HG02763 (cell line): Measurements from ENCODE around the gene OAS1.
"Not testable (repeated sequence)": the region's sequence is repeated elsewhere in the genome, so short reads cannot be mapped to it uniquely, and the experiment has no call there.

ENCODE experiments used
- ATAC-seq: cut with Tn5 transposase; IDR thresholded peaks from one replicate; pipeline ENCODE4 v1.9.1; 2021; ENCODE audit warnings: mild to moderate bottlenecking, moderate library complexity; ENCODE audit not compliant: unreplicated experiment

OAS1 gene

DNA sequence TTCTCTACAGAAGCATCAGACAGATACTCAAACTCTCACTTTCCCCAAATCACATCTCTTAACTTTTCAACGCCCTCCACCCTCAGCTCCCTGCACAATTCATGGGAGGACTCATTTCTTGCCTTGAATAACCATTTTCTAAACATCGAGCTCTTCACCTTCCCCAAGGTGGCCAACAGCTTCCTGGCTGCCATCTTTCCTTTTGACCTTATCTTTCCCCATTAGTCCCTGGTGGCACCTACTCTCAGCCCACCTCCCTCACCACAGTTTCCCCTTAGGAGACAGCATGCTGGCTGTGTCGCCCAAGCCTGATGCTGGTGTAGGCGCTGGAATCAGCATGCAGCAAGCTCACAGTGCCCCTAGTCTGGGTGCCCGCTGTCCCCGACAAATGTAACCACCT is 8.4 kb upstream of the OAS1 start:
- ATAC-seq, result no peak

DNA sequence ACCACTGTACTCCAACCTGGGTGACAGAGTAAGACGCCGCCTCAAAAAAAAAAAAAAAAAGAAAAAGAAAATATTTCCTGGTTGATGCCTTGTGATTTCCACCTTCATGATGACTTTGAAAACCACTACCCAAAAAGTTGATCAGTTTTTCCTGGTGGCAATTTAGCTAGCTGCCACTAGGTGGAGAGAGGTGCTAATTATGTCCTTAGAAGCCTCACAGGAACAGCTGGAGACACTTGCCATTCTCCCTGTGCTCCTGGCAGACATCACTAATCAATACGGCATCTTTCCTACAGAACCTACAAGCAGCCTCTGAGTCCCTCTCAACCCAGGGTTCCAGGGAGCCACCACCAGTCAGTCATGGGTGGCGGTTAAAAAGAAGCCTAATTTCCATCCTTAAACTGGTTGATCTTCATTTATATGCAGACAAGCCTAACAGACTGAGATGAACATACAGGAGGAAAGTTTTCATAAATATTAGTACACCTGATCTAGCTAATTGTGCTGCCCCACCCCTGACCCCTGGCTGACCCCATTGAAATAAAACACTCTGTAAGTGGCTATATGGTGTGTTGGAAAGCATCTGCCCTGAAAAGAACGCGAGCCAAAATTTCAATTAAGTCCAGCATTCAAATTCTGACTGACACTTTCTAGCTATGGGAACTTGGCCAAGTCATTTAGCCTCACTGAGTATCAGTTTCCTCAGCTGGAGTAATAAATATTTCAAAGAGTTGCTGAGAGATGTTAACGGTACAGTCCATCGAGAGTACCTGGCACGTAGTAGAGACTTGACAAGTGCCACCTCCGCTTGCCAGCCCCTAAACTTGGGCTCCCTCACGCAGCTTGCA is 6.2 kb upstream of the OAS1 start:
- no peak for ATAC-seq

DNA sequence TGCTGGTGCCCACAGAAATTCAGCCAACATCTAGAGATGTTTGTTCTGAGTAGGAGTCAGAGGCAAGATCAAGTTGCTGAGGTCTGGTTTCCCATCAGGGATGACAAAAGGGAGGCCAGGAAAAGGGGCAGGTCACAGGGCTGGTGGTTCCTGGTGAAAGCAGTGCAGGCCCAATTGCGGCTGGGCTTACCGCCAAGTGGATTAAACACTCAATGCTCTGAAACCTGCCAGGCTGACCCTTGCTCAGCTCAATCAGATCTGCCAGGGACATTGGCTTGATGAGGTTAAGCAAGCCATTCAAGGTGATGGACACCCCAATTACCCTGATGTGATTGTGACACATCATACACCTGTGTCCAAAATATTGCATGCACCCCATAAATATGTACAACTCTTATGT is 5.5 kb upstream of the OAS1 start:
- no peak for ATAC-seq

DNA sequence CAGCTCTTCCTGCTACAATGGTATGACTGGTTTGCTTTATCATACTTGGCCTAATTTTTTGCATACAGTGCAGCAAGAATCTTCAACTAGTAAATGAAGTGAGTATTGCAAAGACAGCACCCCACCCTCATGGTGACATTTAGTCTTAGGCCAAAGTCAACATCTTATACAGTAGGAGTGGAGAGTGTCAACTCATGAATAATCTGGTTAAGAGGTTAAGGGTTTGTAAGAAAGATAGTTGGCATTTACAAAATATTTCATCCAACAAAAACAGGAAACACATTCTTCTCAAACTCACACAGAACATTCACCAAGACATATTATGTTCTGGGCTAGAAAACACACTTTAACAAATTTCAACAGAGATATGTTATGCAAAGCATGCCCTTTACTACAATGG is 2.2 kb upstream of the OAS1 start:
- no peak for ATAC-seq

DNA sequence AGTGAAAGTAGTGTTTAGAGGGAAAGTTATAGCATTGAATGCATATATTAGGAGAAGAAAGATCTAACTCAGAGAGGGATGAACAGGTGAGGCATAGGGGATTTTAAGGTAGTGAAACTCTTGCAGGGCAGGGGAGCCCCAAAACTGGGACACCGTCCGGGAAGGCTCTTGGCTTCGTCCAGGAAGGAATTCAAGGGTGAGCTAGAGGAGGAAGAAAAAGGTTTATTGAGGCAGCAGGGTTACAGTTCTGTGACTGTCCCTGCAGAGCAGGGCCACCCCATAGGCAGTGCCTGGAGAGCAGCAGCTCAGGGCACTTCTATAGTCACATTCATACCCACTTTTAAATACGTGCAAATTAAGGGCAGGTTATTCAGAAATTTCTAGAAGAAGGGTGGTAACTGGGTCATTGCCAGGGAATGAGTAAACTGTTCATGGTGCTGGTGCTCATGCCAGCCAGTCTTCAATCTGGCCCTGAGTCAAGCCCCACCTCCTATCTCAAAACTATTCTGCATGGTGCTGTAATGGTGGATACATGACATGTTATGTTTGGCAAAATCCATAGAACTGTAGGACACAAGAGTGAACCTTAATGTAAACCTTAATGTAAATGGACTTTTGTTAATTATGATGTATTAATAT is 1.2 kb upstream of the OAS1 start:
- ATAC-seq, result no peak

DNA sequence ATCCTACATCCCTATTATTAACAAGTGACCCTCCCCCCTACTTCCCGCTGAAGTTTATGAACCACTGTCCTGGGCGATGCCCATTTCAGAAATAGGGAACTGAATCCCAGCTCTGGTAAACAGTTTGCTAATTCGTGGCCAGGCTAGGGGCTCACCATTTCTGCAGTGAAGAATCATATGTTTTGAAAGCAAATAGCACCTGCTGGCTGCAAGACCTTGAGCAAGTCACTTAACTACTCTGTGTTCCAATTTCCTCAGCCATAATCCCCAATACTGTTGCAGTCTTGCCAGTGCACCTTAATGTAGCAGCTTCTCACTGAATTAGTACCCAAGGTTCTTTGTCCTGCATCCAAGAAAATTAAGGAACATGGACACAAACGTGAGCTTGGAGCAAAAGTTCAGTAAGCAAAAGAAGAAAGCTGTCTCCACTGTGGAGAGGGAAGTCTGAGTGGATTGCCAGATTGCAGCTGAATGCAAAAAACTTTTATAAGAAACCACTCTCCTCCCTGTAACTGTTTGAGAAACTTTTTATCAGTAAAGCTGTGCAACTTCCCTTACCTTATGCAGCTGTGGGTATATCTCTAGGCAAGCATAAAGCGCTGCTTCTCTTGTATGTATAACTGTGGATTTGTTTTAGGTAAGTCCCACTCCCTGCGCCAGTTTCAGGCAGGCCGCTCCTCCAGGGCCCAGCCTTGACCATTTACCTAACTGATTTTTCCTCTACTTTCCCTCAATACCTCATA is 824 bp downstream of the OAS1 start:
- ATAC-seq, result no peak

DNA sequence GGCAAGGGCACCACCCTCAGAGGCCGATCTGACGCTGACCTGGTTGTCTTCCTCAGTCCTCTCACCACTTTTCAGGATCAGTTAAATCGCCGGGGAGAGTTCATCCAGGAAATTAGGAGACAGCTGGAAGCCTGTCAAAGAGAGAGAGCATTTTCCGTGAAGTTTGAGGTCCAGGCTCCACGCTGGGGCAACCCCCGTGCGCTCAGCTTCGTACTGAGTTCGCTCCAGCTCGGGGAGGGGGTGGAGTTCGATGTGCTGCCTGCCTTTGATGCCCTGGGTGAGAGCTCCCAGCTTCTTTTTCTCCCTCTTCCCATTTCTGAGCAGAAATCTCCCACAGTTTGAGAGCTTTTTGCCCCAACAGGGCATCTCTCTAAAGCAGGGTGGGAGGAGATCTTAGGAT is 1.8 kb downstream of the OAS1 start:
- no peak for ATAC-seq

DNA sequence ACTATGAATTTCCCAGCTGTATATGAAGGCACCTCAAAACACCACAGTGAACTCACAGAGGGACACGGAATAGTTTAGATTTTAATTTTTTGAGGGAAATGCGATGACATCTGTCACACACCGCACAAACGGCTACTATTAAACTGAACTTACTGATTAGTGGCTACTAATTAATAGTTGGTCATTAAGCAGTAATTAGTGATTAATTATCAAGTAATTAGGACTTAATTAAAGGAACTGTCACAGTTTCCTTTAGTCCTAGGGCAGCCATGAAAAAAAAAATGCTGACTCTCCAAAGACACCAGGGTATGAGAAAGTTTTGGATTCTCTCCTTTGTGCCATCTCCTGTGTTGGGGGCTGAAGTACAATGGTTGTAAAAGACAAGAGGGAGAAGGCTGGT is 2.9 kb downstream of the OAS1 start:
- ATAC-seq, result no peak

DNA sequence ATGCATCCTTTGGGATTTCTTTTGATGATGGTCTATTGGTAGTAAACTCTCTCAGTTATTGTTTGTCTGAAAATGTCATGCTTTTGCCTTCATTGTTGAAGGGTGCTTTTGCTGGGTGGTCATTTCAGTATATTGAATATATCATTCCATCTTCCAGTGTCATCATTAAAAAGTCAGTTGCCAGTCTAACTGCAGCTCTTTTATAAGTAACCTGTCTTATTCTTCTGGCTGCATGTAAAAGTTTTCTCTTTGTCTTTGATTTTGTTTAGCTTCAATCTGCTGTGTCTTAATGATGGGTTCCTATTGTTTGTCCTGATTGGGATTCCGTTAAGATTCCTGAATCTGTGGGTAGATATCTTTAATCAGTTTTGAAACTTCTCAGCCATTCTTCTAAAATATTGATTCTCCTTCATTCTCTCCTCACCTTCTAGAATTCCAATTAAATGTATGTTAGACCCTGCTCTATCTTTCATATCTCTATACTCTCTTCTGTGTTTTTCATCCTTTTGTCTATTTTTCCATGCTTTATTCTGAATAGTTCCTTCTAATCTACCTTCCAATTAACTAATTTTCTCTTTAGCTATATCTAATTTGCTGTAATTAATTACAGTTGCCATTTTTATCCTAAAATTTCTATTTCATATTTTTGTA is 6.4 kb downstream of the OAS1 start:
- no peak for ATAC-seq

DNA sequence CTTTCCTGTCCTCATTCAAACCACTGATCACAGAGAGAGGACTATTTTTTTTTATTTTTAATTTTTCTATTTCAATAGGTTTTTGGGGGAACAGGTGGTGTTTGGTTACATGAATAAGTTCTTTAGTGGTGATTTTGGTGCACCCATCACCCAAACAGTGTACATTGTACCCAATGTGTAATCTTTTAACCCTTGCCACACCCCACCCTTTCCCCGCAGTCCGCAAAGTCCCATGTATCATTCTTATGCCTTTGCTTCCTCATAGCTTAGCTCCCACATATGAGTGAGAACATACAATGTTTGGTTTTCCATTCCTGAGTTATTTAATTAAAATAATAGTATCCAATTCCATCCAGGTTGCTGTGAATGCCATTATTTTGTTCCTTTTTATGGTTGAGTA is 7.1 kb downstream of the OAS1 start:
- not testable (repeated sequence) for ATAC-seq

DNA sequence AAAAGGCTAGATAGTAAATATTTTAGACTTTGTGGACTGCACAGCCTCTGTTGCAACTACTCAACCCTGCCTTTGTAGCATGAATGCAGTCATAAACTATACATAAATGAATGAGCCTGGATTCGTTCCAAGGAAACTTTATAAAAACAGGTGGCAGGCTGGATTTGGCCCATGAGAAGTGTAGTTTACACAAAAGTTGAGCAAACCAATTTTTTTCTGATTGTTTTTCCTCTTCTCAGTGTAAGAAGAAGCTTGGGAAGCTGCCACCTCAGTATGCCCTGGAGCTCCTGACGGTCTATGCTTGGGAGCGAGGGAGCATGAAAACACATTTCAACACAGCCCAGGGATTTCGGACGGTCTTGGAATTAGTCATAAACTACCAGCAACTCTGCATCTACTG is 9.5 kb downstream of the OAS1 start:
- no peak for ATAC-seq

DNA sequence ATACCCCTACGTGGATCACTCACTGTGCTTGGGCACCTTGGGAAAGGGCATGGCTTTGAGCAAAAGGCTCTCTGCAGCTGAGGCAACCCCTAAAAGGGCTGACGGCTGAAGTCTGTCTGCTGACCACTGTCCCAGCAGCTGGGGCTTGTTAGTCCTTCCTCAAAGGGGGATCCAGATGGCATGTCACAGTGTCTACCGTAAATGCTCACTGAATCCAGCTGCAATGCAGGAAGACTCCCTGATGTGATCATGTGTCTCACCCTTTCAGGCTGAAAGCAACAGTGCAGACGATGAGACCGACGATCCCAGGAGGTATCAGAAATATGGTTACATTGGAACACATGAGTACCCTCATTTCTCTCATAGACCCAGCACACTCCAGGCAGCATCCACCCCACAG is 12.4 kb downstream of the OAS1 start:
- ATAC-seq, result no peak

DNA sequence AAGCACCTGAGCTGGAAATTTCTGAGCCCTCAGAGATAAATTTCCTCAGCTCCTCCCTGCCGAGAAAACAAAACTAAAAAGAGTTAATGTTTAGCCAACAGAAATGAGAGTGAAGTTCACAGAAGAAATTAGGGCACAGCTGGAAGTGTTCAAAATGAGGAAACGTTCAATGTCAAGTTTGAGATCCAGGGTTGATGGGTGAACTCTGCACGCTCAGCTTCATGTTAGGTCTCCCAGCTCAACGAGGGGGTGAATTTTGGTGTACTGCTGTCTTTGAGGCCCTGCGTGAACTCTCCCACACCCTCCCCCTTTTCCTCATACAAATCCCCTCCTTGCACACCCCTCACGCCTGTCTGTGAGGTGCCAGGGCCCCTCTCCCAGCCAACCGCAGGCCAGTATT is 18.2 kb downstream of the OAS1 start:
- peak; percentile 65 for ATAC-seq

DNA sequence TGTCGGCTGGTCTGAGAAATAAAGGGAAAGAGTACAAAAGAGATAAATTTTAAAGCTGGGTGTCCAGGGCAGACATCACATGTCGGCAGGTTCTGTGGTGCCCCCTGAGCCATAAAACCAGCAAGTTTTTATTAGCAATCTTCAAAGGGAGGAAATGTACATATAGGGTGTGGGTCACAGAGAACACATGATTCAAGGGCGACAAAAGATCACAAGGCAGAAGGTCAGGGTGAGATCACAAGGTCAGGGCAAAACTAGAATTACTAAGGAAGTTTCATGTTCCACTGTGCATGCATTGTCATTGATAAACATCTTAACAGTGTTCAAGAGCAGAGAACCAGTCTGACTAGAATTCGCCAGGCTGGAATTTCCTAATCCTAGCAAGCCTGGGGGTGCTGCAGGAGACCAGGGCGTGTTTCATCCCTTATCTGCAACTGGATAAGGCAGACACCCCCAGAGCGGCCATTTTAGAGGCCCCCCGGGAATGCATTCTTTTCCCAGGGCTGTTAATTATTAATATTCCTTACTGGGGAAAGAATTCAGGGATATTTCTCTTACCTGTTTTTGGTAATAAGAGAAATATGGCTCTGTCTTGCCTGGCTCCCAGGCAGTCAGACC is 19.8 kb downstream of the OAS1 start:
- not testable (repeated sequence) for ATAC-seq

DNA sequence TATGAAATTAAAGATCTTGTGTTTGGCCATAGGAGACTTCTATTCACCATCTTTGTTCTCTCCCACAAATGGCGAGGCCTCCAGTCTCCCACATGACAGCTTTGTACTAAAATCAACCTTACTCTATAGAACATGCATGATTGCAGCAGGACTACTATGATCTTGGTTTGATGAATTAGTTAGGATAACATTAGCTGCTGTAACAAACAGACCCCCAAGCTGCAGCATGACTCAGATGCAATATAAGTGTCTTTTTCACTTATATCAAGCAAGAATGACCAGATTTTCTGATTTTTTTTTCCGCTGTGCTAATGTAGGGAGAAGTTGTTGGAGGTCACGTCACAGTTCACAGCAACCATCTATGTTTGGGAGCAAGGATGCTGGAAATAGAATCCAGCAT is 20.7 kb downstream of the OAS1 start:
- ATAC-seq, result no peak

DNA sequence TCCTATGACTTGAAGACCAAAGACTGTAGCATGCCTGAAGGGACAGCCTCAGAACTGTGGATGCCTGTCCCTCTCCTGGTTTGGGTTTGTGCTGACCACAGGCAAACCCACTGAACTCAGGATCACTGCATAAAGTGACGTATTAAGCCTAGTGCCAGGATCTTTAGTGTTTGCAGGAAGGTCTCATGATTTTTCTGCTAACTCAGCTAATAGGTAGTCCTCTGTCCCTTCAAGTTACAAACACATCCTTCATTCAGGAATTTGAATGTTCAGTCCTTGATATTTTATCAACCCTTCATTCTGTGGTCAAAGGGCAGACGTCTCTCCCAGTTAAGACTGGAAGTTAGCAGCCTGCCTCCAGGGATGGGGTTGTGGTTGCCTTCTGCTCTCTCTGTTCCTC is 21.2 kb downstream of the OAS1 start:
- ATAC-seq, result no peak

DNA sequence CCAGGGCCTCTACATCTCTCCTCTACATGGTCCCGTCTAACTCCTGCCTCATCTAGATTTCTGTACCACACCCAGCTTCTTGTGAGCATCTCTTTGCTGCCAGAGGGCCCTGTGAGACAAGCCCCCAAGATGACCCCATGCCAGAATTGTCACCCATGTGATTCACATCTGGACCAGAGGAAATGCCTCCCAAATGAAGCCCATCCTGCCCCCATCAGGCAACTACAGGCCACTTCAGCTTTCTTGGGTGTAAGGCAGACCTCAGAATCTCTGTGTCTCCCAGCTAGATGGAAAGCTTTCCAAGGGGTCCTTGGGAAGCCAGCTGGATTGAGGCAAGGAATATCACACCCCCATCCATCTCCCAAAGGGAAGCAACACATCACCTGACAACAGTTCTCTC is 22.2 kb downstream of the OAS1 start:
- ATAC-seq, result no peak

DNA sequence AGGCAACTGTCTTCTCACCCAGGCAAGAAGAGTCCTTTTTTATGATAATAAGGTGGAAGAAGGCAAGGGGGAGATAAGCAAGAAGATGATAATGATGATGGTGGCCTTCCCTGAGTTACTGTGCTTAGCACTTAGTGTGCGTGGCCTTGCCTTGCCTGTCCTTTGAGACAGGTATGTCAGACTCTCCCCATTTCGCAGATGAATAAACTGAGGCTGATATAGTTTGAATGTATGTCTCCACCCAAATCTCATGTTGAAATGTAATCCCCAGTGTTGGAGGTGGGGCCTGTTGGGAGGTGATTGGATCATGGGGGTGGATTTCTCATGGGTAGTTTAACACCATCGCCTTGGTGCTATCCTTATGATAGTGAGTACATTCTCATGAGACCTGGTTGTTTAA is 23.0 kb downstream of the OAS1 start:
- no peak for ATAC-seq

DNA sequence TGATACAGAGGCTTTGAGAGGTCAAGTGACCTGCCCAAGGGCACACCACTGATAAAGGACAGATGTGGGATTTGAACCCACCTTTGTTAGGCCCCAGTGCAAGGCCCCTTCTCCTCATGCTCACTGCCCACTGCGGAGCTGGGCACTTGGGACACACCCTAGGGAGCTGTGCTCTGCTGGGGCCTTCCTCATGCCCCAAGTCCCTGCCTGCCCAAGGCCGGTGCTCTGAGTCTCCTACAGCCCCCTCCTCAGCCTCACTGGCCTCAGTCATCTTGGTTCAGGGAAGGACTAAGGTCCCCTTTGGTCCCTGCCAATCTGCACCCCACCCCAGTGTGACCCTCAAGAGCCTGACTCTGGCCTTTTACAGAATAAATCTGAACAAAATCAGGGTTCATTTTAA is 23.6 kb downstream of the OAS1 start:
- ATAC-seq, result no peak

DNA sequence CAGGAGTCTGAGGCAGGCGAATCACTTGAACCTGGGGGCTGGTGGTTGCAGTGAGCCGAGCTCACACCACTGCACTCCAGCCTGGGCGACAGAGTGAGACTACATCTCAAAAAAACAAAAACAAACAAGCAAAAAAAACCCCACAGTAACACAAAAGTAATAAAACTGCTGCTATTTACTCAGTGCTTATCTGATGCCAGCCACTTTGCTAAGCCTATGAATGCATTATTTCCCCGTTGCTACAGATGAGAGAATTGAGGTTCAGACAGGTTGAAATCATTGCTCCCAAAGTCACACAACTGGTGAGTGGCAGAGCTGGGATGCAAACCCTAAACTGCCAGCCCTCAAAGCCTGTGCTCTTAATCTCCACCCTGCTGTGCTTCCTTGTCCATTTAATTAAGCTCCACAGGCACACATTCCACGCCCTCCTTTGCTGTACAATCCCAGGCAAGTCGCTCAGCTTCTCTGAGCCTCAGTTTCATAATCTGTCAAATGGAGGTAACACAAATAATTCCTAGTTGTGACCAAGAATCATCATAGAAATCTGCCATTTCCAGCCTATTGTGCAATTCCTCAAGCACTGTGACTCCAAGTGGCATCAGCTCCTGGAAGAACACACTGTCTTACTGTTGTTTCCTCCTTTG is 25.8 kb downstream of the OAS1 start:
- ATAC-seq, result no peak

DNA sequence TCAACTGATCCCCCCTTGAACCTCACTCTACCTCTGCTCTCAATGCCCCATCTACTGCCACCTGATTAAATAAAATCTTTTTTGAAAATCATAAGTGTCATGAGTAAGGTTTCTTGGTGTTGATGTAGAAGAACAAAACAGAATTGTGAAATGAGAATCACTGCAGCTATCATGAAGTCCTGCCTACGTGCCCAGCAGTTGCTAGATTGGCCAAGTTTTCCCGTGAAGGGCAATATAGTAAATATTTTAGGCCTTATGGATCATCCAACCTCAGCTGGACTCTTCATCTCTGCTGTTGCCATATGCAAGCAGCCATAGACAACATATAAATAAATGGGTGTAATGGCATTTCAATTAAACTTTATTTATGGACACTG is 26.4 kb downstream of the OAS1 start:
- no peak for ATAC-seq
